Measurements from ENCODE around the gene MMEL1. TPM values are rescaled to one million over a fixed set of nuclear protein-coding genes. Genes with fewer than 3 reads are reported as not detected.

Gene MMEL1
- total and polyA plus RNA-seq, 2 of the 13 experiments (the other 11 are each of a cell fraction or from before 2014, with no cell fraction given) = 0.48 TPM; not detected in 1

- peaks cover 7% of the 10 kb centered on the region; the same call in 1 of the 2 replicates for H3K9me3 ChIP-seq (ENCODE audit: low read length)
- ChIA-PET CTCF (ENCODE audit: low intra/inter-chr PET ratio, low total read pairs) (no interaction called here), POLR2A (interaction anchor here (0.9 to 1.9 kb wide), 2 partner anchors 56 to 63 kb away, joined by 3 to 4 read pairs; no protein-coding TSS in a partner anchor)
- TF ChIP-seq ZNF569 (CRISPR knock-in tag; IDR thresholded peaks at IDR 0.05; ENCODE audit: borderline replicate concordance) = no peak
- TF ChIP-seq CCDC6 (CRISPR knock-in tag; IDR thresholded peaks at IDR 0.05) = no peak
- TF ChIP-seq AKAP8 (CRISPR knock-in tag; IDR thresholded peaks at IDR 0.05) = peak; percentile 87; the same call in 1 of the 2 replicates
- peak; percentile 36; the same call in 1 of the 2 replicates for TF ChIP-seq POLR2G (IDR thresholded peaks at IDR 0.05; ENCODE audit: low read depth, low read length)
- no peak for TF ChIP-seq ZNF800 (CRISPR knock-in tag; IDR thresholded peaks at IDR 0.05)
- no peak for TF ChIP-seq ZBTB10 (CRISPR knock-in tag; IDR thresholded peaks at IDR 0.05; ENCODE audit: borderline replicate concordance)
- 0 out of 4 replicates have a peak, but pooled peaks of 1 of the 2 experiments have one; percentile 15 for TF ChIP-seq POLR2A (IDR thresholded peaks at IDR 0.05; ENCODE audit: insufficient read depth in 1 of 2, low read depth in 2 of 2, low read length in 2 of 2)
- peak; percentile 90 for TF ChIP-seq AGO2 (optimal IDR thresholded peaks at IDR 0.05; ENCODE audit: low read depth, low read length)
- TF ChIP-seq MEIS1 (CRISPR knock-in tag; IDR thresholded peaks at IDR 0.05; ENCODE audit: borderline replicate concordance) = no peak
- 0 out of 2 replicates have a peak, but pooled peaks have one; percentile 8 for TF ChIP-seq ZSCAN31 (CRISPR knock-in tag; IDR thresholded peaks at IDR 0.05; ENCODE audit: low read depth)
- H3K4me3 ChIP-seq (replicated peaks in 1 of 3; ENCODE audit: insufficient read depth in 1 of 3, low read depth in 2 of 3, low read length in 3 of 3) = no peak overlapping the region
- no peaks in the 10 kb centered on the region for H3K36me3 ChIP-seq (replicated peaks in 1 of 2; ENCODE audit: control insufficient read depth in 1 of 2, insufficient read depth in 2 of 2, low read length in 2 of 2)
- no peak overlapping the region for H3K4me2 ChIP-seq (ENCODE audit: low read depth, low read length)
- FAIRE-seq (no peak), DNase-seq (ENCODE audit: low spot score) (no peak), ATAC-seq (no peak)
- H3K9ac ChIP-seq (ENCODE audit: insufficient read depth, low read depth, low read length) = no peak overlapping the region
- H3K27me3 ChIP-seq (ENCODE audit: control insufficient read depth in 1 of 2, insufficient read depth in 2 of 2, low read length in 2 of 2) = peaks cover 2 to 10% of the 10 kb centered on the region in 2 experiments; a peak in 3 of 5 replicates
- peaks cover 6% of the 10 kb centered on the region; the same call in 1 of the 2 replicates for H3K4me1 ChIP-seq (ENCODE audit: insufficient read depth, low read length)
- H2AFZ ChIP-seq (ENCODE audit: low read length) = no peak overlapping the region
- in situ Hi-C loops (cut with HindIII; ENCODE audit: extremely low pct_ligation_motif_present, low pct_unique_long_range_greater_than_20kb) (no loop called here), intact Hi-C loops (cut with micrococcal nuclease; ENCODE audit: unreplicated experiment) (loop anchor here (10.0 kb wide), 1 partner anchor 55 kb away; the partner anchor contains the start of gene PRXL2B)
- peaks cover 3% of the 10 kb centered on the region for H3K79me2 ChIP-seq (ENCODE audit: insufficient read depth, low read length)
- no peak overlapping the region for H3K27ac ChIP-seq (ENCODE audit: extremely low read length, insufficient read depth, low read length)
- WGBS (ENCODE audit: low lambda C conversion rate) = 81% methylated on average over 17 of the region's 26 CpGs
- H4K20me1 ChIP-seq (ENCODE audit: insufficient read depth, low read length) = no peaks in the 10 kb centered on the region
- no TSS peak for BruUV-seq (replicated peaks)
Observed at GRCh38 chr1:2639607-2640521, 7.0 kb upstream of the MMEL1 start.

Measured in HepG2 (cell line).